Omental fat pad (tissue), 4 donors: Measurements from ENCODE around the gene NUTM1. TPM values are rescaled to one million over a fixed set of nuclear protein-coding genes. Genes with fewer than 3 reads are reported as not detected.

Experiments used
- ATAC-seq: fragments of 150-250 bp; one replicate; pipeline ENCODE4 v1.9.1; 2016; ENCODE audit warnings: mild to moderate bottlenecking, moderate library complexity; ENCODE audit not compliant: low FRiP score
- DNase-seq: peaks from one replicate; pipeline ENCODE4 v3.0.0-alpha.2; 2019; ENCODE audit warnings: low spot score
- CTCF ChIP-seq, 3 donors: fragments of 450-650 bp; IDR thresholded peaks; one replicate each; pipeline ENCODE4 v1.5.1; 2016 to 2017; ENCODE audit warnings: antibody characterized with exemption in 3 of 3, mild to moderate bottlenecking in 3 of 3, moderate library complexity in 2 of 3
- total RNA-seq, 4 donors: library from RNA; depleted of rRNA; stranded (reverse); fragments of >200 nt; gene quantifications; one replicate each; pipeline ENCODE4 v1.1.0, GENCODE V29; 2016

Gene NUTM1
- total RNA-seq, 4 donors from 2014 or later, result not detected

GRCh38 chr15:34318277-34319079 is 24.6 kb upstream of the NUTM1 start:
- ATAC-seq (peak; percentile 98), DNase-seq (no peak)
- no peak for TF ChIP-seq CTCF (IDR thresholded peaks at IDR 0.05)

- no peak for TF ChIP-seq CTCF (IDR thresholded peaks at IDR 0.05)
- no peak for ATAC-seq
- DNase-seq, result no peak
Measured at GRCh38 chr15:34323217-34323616, 19.9 kb upstream of the NUTM1 start.

- TF ChIP-seq CTCF (IDR thresholded peaks at IDR 0.05), result no peak
- DNase-seq, result no peak
- ATAC-seq, result no peak
Measured at GRCh38 chr15:34324933-34325332, 18.2 kb upstream of the NUTM1 start.

- DNase-seq, result no peak
- no peak for TF ChIP-seq CTCF (IDR thresholded peaks at IDR 0.05)
- no peak for ATAC-seq
Measured at GRCh38 chr15:34325368-34325767, 17.7 kb upstream of the NUTM1 start.

- TF ChIP-seq CTCF (IDR thresholded peaks at IDR 0.05), result no peak
- DNase-seq, result no peak
- no peak for ATAC-seq
Measured at GRCh38 chr15:34327906-34328305, 15.2 kb upstream of the NUTM1 start.

GRCh38 chr15:34329006-34329405 is 14.1 kb upstream of the NUTM1 start:
- DNase-seq, result no peak
- ATAC-seq, result no peak
- no peak for TF ChIP-seq CTCF (IDR thresholded peaks at IDR 0.05)

- ATAC-seq (no peak), DNase-seq (no peak)
- TF ChIP-seq CTCF (IDR thresholded peaks at IDR 0.05), result no peak
Measured at GRCh38 chr15:34330279-34330678, 12.8 kb upstream of the NUTM1 start.
